Measurements from ENCODE around the gene ZNF189.

DNA sequence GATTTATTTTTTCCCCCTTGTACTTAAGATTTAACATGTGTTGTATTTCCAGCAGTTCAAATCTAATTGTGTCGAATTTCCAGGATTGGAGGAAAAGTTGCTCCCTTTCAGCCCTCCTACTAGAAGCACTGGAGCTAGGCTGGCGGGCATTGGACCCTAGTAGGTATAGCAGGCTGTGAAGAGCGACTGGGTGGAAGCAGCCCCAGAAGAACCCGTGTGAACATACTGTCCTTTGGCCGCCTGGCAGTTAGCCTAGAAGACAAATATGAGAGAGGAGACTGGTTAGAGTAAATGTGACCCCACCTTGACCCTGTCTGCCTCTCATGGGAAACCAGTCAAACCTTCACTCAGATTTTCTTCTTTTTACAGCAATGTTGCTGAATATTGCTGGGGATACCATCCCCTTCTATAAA is 23.0 kb downstream of the ZNF189 start:
- no peak for TF ChIP-seq EZH2phosphoT487 (IDR thresholded peaks at IDR 0.05; ENCODE audit: low read length)
- TF ChIP-seq CTCF (IDR thresholded peaks at IDR 0.05; ENCODE audit: low read length): no peak

All from MM.1S (cell line).